GM12864 (cell line): ENCODE results near the gene CNTNAP3.
"Not testable (repeated sequence)": the region's sequence is repeated elsewhere in the genome, so short reads cannot be mapped to it uniquely, and the experiment has no call there.

Experiments
- DNase-seq: peaks from one replicate; pipeline ENCODE4 v3.0.0-alpha.2; 2011; ENCODE audit warnings: low read depth
- H3K4me3 ChIP-seq: 2 replicates; pipeline ENCODE4 v1.5.1; 2011; ENCODE audit warnings: mild to moderate bottlenecking, low read depth, low read length, control low read depth

CNTNAP3 gene

GRCh38 chr9:39028855-39029254 is 259.1 kb downstream of the CNTNAP3 start:
- DNase-seq, H3K4me3 ChIP-seq: not testable (repeated sequence)

GRCh38 chr9:39028168-39028567 is 259.8 kb downstream of the CNTNAP3 start:
- H3K4me3 ChIP-seq, DNase-seq: not testable (repeated sequence)

- H3K4me3 ChIP-seq, DNase-seq: not testable (repeated sequence)
Measured at GRCh38 chr9:39025911-39026588, 261.9 kb downstream of the CNTNAP3 start.
